ENCODE results near the gene CAMK1.
A peak's percentile ranks its signal among the peaks of the same experiment; 100 is the strongest.

DNA sequence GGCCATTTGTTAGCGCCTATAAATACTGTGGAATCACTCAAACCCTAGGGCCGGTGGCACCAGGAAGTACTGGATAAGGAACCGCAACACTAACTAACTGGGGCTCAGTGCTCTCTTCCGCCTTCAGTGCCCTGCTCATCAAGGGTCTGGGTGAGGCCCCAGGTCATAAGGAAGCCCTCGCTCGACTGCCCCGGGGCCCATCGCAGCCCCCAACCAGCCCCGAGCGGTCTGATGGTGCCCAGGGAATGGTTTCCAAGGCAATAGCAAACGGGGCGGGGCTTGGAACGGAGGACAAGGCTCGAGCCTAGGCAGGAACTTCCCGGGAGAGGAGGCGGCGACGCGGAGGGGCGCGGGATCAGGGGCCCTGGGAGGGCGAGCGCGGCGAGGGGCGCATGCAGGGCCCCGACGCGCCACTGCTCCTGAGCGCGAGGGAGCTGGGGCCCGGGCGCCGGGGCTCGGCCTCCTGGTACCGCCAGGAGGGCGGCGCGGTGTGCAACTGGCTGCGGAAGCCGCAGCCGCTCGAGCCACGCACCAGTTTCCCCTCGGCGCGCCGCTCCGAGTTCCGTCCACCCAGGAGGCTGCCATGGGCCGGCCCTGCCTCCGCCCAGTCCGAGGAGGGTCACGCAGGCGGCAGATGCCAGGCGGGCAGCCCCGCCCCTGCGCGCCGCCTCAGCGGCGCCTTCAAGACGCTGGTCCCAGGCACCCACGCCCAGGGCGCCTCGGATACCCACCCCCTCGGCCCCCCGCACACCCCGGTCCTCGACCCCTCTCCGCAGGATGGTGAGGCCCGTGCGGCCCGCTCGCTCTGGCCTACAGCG lies 40.1 kb upstream of the CAMK1 start, which contains the start of gene TTLL3:
- TF ChIP-seq, protein P1, sequence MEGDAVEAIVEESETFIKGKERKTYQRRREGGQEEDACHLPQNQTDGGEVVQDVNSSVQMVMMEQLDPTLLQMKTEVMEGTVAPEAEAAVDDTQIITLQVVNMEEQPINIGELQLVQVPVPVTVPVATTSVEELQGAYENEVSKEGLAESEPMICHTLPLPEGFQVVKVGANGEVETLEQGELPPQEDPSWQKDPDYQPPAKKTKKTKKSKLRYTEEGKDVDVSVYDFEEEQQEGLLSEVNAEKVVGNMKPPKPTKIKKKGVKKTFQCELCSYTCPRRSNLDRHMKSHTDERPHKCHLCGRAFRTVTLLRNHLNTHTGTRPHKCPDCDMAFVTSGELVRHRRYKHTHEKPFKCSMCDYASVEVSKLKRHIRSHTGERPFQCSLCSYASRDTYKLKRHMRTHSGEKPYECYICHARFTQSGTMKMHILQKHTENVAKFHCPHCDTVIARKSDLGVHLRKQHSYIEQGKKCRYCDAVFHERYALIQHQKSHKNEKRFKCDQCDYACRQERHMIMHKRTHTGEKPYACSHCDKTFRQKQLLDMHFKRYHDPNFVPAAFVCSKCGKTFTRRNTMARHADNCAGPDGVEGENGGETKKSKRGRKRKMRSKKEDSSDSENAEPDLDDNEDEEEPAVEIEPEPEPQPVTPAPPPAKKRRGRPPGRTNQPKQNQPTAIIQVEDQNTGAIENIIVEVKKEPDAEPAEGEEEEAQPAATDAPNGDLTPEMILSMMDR (IDR thresholded peaks at IDR 0.05) = no peak
- peak; percentile 26 to 65 for TF ChIP-seq POLR2AphosphoS5 (IDR thresholded peaks at IDR 0.05; ENCODE audit: insufficient read depth in 1 of 2, low read depth in 1 of 2)
- TF ChIP-seq POLR2A (IDR thresholded peaks at IDR 0.05) = peak in 1 of 2 donors; percentile 15
